Measurements from ENCODE around the gene SNX8.
"Not testable (repeated sequence)": the region's sequence is repeated elsewhere in the genome, so short reads cannot be mapped to it uniquely, and the experiment has no call there.

DNA sequence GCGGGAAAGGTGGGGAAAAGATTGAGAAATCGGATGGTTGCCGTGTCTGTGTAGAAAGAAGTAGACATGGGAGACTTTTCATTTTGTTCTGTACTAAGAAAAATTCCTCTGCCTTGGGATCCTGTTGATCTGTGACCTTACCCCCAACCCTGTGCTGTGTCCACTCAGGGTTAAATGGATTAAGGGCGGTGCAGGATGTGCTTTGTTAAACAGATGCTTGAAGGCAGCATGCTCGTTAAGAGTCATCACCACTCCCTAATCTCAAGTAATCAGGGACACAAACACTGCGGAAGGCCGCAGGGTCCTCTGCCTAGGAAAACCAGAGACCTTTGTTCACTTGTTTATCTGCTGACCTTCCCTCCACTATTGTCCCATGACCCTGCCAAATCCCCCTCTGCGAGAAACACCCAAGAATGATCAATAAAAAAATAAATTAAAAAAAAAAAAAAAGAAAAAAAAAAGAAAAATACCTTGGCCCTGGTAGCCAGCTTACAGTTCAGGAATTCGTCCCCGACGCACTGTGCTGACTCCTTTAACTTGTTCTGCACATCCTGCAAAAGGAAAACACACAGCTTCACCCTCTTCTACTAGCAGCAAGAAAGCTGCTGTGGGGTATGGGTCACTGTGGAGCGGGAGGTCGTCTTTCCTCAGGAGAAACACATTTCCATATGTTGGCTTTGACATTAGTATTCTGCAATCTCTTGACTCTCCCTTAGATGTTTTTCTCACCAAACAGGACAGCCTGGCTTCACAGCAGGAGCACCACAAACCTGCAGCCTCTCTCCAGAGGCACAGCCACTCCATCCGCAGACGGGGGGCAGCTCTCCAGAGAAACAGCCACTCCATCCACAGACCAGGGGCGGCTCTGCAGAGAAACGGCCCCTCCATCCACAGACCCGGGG lies 44.9 kb downstream of the SNX8 start:
- TF ChIP-seq ZNF274 (IDR thresholded peaks at IDR 0.05; ENCODE audit: low read depth, low read length); SUZ12 (IDR thresholded peaks at IDR 0.05; ENCODE audit: extremely low read depth, insufficient read depth, insufficient read length); YY1 (IDR thresholded peaks at IDR 0.05; ENCODE audit: insufficient read depth, insufficient read length): not testable (repeated sequence)

Data from NT2/D1 (cell line).